Nephron progenitor cell (in vitro differentiated cells): Measurements from ENCODE around the gene MED26.
A peak's percentile ranks its signal among the peaks of the same experiment; 100 is the strongest.

Experiments
- DNase-seq: peaks from one replicate; pipeline ENCODE4 v3.0.0; 2021
- H3K27ac Mint-ChIP-seq: 2 replicates; pipeline ENCODE4 v1.8.0; 2021; ENCODE audit warnings: mild to moderate bottlenecking, moderate library complexity, mixed read lengths
- H3K27me3 Mint-ChIP-seq: 2 replicates; pipeline ENCODE4 v1.8.0; 2021; ENCODE audit warnings: mild to moderate bottlenecking, low read depth, mixed read lengths; ENCODE audit not compliant: poor library complexity
- H3K36me3 Mint-ChIP-seq: 2 replicates; pipeline ENCODE4 v1.8.0; 2021; ENCODE audit warnings: low read depth, mixed read lengths
- H3K4me1 Mint-ChIP-seq: 2 replicates; pipeline ENCODE4 v1.8.0; 2021; ENCODE audit warnings: mixed read lengths
- H3K4me3 Mint-ChIP-seq: 2 replicates; pipeline ENCODE4 v1.8.0; 2021; ENCODE audit warnings: mild to moderate bottlenecking, moderate library complexity, mixed read lengths
- H3K9me3 Mint-ChIP-seq: 2 replicates; pipeline ENCODE4 v1.8.0; 2021; ENCODE audit warnings: mild to moderate bottlenecking, moderate library complexity, mixed read lengths
- TF ChIP-seq, protein P1 (sequence below): fragments of 200-600 bp; sonication (generic); IDR thresholded peaks from 2 replicates; pipeline ENCODE4 v1.5.0; 2021; ENCODE audit warnings: antibody characterized with exemption

Gene MED26

DNA sequence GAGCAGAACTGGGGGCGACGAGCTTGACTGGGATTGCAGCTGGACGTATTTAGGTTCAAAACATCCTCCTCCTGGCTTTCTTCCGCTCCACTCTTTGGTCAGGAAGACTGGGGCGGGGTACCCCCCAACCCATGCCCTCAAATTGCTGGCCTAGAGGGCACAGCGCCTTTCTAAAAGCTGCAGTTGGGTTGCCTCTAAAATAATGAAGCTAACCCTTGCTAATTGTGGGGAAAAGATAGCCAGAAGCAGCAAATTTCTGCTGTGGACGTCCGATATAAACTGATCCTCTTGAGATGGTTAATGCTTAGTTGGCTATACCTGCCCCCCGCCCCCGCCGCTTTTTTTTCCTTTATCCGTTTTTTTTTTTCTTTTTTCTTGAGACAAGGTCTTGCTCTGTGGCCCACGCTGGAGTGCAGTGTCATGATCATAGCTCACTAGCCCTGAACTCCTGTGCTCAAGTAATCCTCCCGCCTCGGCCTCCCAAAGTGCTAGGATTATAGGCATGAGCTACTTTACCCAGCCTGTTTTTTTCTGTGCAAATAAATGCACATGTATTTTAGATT is 85.0 kb downstream of the MED26 start:
- peak overlapping the region; percentile 59 for H3K27ac Mint-ChIP-seq
- H3K4me1 Mint-ChIP-seq, result peaks cover 39% of the 10 kb centered on the region
- no peak for DNase-seq
- no peaks in the 10 kb centered on the region for H3K27me3 Mint-ChIP-seq
- peaks cover 38% of the 10 kb centered on the region for H3K36me3 Mint-ChIP-seq
- no peaks in the 10 kb centered on the region for H3K9me3 Mint-ChIP-seq
- TF ChIP-seq, protein P1, sequence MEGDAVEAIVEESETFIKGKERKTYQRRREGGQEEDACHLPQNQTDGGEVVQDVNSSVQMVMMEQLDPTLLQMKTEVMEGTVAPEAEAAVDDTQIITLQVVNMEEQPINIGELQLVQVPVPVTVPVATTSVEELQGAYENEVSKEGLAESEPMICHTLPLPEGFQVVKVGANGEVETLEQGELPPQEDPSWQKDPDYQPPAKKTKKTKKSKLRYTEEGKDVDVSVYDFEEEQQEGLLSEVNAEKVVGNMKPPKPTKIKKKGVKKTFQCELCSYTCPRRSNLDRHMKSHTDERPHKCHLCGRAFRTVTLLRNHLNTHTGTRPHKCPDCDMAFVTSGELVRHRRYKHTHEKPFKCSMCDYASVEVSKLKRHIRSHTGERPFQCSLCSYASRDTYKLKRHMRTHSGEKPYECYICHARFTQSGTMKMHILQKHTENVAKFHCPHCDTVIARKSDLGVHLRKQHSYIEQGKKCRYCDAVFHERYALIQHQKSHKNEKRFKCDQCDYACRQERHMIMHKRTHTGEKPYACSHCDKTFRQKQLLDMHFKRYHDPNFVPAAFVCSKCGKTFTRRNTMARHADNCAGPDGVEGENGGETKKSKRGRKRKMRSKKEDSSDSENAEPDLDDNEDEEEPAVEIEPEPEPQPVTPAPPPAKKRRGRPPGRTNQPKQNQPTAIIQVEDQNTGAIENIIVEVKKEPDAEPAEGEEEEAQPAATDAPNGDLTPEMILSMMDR, result no peak
- peak overlapping the region; percentile 92 for H3K4me3 Mint-ChIP-seq

DNA sequence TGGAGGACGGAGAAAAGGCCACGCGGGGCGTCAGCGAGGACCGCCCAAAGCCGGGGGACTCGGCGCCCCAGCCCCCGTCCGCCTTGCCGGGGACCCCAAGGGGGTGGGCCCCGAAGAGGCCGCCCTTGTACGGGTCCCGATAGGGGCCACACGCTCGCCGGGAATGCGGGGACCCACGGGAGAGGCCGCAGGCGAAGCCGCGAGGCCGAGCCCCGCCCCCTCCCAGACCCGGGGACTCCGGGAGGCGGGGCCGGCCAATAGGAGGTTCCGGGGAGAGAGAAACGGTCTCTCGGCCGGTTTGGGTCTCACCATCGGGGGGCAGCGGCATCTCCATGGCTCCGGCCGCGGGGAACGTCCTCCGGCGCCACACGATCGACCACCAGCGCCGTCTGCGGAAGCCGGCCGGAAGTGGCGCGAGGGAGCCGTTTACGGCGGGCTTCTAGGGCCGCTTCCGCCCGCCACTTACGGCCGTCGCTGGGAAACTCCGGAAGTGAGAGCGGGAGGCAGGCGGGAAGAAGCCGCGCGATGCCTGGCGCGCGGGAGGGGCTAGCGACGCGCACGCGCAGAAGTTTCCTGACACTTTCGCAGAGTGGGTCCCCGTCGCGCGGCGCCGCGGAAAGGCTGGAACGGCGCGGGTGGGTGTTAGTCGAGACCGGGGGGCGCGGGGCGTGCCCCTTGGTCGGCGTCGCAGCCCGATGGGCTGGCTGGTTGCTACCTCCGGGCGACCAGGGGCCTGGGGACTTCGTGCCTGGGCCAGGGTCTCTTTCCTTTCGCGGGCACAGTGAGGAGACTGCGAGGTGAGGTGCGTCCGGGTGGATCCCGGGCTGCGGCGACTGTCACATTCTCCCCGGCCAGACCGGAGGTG is 85.7 kb downstream of the MED26 start, which contains the start of gene CHERP:
TSS of gene CHERP (minus strand) at position 393 of the 865 bp plus-strand sequence. CDS start at position 334, 59 bp downstream.
- Mint-ChIP-seq H3K9me3 (no peaks in the 10 kb centered on the region), H3K4me3 (peak within 1 kb of the TSS; percentile 92), H3K36me3 (peaks cover 46% of the 10 kb centered on the region), H3K4me1 (peaks cover 39% of the 10 kb centered on the region), H3K27ac (peak within 1 kb of the TSS; percentile 85), H3K27me3 (no peaks in the 10 kb centered on the region)
- TF ChIP-seq, protein P1, result no peak
- DNase-seq, result peak; percentile 95

DNA sequence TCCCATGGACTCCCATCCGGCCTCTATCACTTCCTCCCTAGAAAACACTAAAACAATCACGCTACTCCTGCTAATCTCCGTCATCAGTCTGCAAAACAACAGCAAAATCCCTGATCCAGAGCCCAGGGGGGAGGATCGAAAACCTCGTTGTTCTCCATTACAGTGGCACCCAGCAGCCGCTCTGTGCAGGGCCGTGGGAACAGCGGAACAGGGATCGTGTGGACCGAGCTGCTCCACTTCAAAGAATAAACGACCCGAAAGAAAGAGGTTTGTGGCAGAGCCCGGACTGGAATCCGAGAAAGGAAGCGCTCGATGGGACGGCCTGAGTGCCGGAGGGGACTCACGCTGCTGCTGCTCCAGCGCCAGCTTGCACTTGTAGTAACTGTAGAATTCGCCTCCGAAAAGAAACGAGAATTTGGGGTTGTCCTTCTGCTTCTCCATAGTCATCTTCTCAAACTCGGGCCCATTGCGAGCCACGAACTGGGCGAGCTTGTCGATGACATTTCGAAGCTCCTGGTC is 86.4 kb downstream of the MED26 start:
- H3K9me3 Mint-ChIP-seq, result no peaks in the 10 kb centered on the region

DNA sequence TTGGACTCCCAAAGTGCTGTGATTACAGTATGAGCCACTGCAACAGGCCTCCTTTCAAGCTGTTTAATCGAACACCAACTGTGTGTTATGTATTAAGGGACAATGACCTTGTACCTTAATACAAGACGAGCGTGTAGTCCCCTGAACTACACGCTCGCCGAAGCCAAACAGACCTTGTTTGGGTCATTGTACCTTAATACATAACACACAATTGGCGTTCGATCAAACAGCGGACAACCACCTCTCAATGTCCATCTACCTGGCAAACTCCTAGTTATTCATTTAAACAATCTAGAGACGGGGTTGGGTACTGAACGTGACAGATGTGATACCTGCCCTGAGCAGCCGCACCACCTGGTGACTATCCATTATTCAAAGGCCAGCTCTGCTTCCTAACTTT is 87.1 kb downstream of the MED26 start:
- H3K36me3 Mint-ChIP-seq, result peaks cover 52% of the 10 kb centered on the region
- peak overlapping the region; percentile 85 for H3K27ac Mint-ChIP-seq
- H3K9me3 Mint-ChIP-seq, result no peaks in the 10 kb centered on the region
- no peak for DNase-seq
- TF ChIP-seq, protein P1, result no peak
- H3K27me3 Mint-ChIP-seq, result no peaks in the 10 kb centered on the region
- H3K4me1 Mint-ChIP-seq, result peaks cover 39% of the 10 kb centered on the region
- peak overlapping the region; percentile 92 for H3K4me3 Mint-ChIP-seq

More for the DNA sequence above, 86.4 kb downstream of the MED26 start:
- Mint-ChIP-seq H3K27ac (peak overlapping the region; percentile 85), H3K36me3 (peaks cover 49% of the 10 kb centered on the region), H3K4me1 (peaks cover 39% of the 10 kb centered on the region), H3K27me3 (no peaks in the 10 kb centered on the region), H3K4me3 (peak overlapping the region; percentile 92)
- TF ChIP-seq, protein P1, result no peak
- peak; percentile 31 for DNase-seq

DNA sequence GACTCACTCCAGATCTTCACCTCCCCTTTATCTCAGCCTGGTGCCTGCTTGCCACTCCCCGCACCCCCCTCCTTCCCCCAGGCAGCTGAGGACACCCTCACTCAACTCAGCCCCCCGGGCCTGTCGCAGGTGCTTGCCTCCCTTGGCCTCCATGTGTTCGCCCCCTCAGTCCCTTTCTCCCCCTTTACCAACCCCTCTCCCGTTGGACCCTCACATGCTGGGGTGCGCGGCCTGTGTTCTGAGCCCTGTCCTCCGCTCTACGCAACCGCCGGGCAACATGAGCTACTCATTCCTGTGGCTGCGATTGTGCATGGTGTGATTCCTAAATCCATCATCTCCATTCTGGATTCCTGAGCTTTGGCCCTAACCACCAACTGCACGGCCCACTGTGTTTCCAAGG is 90.9 kb downstream of the MED26 start:
- no peak for DNase-seq
- Mint-ChIP-seq H3K36me3 (peaks cover 62% of the 10 kb centered on the region), H3K4me3 (no peak overlapping the region), H3K27ac (no peak overlapping the region), H3K27me3 (no peaks in the 10 kb centered on the region), H3K9me3 (no peaks in the 10 kb centered on the region), H3K4me1 (peaks cover 24% of the 10 kb centered on the region)
- TF ChIP-seq, protein P1, result no peak
